Stimulated activated CD4-positive, alpha-beta T cell treated with anti-CD3 and anti-CD28 coated beads, Interleukin-1b, Interleukin-23, amount 100 ng/mL, for 1 hour (primary cell): ENCODE results near the gene KIRREL3.

ENCODE experiments used
- DNase-seq, 2 donors: peaks; one replicate each; pipeline ENCODE4 v3.0.0-alpha.2; 2020; ENCODE audit warnings: low read depth in 2 of 2

KIRREL3 gene

DNA sequence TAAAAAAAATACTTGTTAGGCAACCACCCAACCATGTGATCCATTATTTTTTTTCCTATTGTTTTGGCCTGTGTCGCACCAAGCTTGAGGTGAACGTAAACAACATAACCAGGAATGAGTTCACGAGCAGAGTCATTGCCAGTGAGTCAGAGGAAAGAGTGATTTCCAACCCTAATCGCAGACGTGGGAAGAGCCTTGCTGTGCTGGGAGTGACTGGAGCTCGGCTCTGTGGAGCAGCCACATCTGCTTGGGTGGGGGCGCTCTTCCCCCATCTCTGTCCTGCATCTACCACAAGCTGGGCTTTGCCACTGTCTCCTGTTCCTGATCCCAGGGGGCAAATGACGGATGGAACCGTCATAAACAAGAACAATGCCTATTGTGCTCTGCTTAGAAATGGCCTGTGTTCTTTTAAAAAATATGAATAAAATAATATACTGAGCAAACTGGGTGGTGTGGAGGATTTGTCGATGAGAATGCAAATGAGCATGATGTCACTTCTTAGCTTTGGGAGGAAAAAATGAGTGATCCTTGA is 210.0 kb downstream of the KIRREL3 start:
- no peak for DNase-seq

DNA sequence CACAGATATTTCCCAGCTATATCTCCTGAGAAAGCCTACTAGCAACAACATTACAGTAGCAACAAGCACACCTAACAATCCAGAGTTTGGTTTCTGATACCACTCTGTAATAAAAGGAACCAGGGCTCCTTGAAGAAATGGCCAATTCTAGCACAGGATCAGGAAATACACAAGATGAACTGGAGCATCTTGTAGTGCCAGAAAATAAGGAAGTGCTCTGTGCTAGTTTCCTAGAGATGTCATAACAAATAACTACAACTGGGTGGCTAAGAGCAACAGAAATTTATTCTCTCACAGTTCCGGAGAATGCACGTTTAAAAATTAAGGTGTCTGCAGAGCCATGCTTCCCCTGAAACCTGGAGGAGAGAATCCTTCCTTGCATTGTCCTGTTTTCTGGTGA is 217.8 kb downstream of the KIRREL3 start:
- DNase-seq, result no peak

DNA sequence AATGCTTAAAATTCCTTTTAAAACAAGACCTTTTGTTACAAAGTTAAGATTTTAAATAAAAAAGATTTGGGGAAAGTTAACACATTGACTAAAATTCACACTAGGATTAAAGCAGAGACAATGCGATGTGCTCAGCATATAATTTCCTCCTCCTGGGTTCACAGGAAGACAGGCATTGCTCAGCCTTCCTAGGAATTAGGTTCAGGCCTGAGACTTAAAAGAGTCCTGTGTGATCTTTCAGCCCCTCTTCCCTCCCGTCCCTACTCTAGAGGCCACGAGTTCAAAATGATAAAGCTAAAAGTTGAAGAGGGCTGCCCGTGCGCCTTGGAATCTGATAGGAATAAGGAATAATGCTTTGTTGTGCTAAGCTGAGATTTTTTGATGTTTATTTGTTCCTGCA is 218.6 kb downstream of the KIRREL3 start:
- no peak for DNase-seq

DNA sequence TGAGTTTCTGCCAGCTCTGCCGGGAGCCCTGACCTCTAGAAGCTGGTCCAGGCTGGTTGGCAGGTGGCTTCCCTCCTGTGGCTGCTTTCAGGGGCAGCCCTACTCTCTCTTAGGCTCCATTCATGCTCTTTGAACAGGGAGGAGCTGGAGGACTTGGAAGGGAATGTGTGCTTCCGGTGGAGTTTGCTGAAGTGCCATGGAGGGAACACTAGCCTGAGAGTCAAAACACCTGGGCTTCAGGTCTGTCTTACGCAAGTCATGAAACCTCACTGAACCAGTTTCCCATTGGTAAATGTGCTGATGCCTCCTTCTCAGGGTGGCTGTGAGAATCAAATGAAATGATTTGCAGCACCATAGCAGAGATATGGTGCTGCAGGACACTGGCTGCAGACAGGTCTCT is 224.5 kb downstream of the KIRREL3 start:
- DNase-seq, result no peak

DNA sequence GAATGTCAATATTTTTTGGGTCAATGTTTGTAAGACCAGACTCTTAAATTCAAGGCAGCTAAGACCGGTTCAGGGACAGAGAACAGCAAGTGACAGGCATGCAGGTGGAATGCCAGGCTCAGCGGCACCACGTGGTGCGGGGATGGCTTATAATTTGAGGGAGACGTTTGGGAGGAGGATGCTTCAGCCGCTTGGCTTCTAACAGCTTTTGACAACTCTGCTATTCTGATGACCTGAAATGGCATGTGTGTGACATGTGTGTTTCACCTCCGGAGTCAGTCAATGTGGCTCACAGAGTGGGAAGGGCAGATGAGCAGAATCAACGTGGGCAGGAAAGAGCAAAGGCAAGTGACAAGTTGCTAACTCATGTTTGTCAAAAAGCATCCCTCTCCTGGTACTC is 228.3 kb downstream of the KIRREL3 start:
- DNase-seq, result no peak

DNA sequence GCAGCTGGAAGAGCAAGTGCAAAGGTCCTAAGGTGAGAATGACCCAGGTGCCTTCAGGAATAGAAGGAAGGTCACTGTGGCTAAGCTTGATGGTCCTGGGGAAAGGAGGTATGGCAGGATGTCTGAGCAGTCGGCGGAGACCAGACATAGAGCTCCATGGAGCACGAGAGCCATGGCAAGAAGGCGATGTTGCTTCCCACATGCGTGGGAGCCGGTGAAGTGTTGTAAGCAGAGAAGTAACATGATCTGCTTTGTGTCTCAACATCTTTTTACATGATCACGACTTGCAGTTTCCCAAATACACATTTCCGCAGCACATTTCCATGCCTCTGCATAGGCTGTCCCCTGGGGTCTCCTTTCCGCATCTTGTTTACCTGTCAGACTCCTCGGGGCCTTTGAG is 231.9 kb downstream of the KIRREL3 start:
- no peak for DNase-seq

DNA sequence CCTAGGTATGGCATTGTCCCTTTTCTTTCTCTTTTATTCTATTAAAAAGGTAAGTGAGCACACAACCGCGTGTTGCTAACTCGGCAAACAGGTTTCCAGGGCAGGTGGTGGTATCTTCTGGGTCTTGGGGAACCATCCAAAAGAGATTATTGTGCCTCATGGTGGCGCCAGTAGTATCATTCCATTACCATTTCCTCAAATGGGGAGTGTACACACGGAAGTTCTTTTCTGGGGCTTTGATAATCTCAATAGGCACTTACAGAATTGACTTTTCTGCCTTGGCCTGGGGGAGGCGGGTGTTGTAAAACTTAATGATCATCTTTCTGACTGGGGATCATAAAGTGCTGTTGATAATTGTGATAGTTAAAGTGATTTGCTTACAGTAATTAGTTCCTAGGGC is 234.1 kb downstream of the KIRREL3 start:
- no peak for DNase-seq

DNA sequence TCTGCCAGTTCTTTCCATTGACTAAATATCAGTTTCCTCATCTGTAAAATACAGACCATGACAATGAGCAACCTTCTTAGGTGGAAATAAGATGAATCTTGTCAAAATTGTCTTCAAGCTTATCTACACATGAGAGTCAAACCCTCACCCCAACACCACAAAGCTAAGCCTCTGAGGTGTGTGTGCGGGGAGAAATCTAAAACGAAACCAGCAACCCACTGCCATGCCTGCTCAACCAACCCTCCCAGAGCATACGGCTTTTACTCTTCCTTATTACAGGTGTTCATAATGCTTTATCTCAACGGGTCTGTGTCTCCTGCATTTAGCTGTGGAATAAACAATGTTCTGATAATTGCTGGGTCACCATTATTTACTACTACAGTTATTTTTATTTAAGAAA is 235.4 kb downstream of the KIRREL3 start:
- DNase-seq, result no peak

DNA sequence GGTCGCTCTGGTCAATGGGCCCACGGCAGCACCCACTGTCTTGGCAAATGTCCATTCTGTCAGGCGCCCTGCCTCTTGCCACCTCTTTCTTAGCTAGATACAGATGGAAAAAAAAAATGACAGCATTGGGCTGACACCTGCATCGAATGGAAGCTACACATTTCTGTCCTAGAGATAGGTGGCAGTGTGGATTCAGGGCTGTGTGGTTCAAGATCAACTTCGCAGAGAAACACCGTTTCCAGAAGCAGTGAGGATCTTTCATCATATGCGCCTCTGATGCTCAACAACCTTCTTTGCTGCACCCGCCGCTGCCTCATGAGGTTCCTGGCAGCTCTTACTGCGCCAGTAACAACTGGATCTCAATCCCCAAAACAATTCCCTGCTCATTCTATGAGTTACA is 236.3 kb downstream of the KIRREL3 start:
- no peak for DNase-seq

DNA sequence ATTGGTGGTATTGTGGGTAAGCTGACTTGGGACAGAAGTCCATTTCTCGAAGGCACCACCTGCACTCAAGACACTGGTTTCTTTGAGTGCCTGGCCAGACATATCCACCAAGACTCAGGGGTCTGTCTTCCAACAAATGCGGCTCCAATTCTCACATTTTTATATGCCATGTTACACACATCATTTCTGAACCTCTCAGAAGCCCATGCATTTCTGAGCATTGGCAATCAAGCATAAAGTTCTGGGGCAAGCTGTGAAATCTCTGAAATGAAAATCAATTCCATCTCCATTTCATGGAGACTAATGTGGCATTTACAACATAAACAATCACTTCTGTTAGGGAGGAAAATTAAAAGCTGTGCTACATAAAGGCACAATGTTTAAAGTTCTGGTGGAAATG is 243.7 kb downstream of the KIRREL3 start:
- DNase-seq, result no peak

DNA sequence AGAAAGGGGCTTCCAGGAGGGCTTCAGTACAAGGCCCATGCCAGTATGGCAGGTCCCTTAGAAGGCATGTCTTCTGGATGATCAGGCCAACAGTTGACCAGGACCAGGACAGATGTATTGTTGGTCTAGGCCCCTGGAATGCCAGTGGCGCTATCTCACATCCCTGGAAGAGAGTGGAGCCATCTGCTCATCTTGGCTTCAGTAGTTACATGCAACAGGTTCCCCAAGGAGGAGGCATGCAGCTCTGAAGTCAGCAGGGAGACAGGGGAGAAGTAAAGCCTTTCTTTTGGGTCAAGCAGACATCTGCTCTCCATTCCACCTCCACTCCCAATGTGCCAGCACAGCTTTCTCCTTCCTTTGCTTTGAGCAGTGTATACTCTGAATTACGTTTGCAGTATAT is 244.1 kb downstream of the KIRREL3 start:
- DNase-seq, result no peak

DNA sequence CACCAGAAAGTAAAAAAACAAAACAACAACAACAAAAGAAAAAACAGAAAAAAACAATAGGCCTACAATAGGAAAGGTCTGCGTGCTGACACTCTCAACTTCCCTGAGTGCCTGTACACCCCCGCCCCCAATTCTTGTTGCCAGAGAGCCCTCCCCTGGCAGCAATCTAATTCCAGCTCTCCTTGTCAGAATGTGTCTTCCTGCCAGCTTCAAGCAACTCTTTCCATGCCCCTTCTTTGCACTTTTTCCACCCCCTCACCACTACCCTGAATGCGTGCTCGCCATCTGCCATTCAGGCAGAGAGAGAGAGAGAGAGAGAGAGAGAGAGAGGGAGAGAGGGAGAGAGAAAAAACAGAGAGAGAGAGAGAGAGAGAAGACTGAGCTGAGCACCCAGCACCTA is 245.0 kb downstream of the KIRREL3 start:
- DNase-seq, result no peak

DNA sequence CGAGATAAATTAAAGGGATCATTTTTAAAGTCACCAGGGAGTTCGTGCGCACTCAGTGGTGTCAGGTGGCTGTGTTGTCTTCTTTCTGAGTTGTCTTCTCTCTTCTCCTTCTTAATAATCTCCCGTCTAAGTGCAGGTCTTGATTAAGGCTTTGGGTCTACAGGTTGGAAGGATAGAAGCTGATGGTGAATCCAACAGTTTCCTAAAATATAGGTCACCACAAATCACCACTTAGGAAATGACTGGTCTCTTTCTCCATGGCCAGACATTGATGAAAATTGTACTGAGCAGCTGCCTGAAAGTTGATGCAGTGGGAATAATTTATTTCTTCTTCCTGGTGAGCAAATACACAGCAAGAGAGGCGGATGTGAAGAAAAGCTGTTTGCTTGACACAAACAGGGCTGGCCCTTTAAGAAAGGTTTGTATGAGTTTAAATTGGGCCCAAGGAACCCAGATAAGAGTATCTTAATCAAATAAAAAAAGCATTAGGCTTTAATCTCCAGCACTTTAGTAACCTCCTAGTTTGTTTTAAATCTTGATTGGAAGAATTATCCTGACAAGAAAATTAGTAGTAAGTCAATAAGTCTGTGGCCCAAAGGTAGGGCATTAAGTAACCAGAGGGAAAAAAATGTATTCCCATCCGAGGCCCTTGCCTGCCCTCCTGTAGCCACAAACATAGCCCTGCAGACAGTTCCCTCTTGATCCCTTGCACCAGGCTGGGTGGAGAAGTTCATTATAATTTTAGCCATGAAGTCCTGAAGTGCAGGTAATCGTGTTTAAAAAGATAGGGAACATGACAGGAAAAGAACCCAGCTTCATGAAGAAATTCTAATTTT is 245.8 kb downstream of the KIRREL3 start:
- DNase-seq, result no peak

DNA sequence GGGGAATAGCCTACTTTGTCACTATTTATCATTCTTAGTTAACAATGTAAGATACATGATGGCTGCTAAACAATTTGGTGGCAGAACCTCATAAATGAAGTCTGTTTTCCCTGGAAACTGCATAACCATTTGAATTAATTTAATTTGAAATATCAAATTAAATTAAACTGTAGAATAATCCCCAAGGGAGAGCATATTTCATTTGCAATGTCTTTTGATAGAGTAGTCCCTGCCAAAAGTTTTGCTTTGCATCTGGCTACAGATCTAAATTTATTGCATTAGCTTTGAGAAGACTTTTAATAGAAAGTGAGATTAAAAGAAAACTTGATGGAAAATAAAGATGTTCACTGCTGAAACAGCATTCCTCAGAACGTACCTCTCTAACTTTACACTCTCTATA is 246.6 kb downstream of the KIRREL3 start:
- no peak for DNase-seq

DNA sequence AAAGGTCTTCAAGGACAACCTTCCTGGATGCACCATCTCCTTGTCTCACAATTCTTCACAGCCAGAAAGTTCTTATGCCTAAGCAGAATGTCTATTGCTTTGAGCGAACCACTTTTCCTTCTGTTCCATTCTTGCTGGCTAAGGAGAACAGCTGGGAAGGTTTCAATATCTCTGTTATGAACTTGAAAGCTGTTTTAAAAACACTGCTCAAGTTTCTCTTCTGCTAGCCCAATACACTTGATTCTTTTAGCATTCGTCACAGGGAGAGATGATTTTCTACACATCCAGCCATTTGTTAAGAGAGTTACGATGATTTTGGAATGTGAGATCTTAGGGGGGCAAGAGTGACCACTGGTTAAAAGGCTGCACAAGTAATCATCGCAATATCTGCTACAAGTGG is 249.3 kb downstream of the KIRREL3 start:
- no peak for DNase-seq

DNA sequence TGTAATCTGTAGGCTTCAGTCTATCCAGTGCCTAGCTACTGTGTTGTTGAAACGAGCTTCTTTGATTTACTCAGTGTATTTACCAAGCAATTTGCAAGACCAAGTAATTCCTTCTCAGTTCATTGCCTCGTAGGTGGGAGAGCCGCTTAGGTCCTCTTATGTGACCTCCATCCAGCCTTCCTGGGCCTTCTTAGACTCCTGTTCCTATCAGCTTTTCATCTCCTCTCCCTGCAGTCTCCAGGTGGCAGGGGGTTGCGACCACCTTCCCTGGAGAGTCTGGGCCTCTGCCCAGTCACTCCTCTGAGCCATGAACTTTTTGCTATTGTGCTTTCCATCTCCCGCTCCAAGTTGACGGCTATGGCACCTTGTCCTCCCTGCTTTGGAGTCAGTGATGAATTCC is 251.8 kb downstream of the KIRREL3 start:
- no peak for DNase-seq

DNA sequence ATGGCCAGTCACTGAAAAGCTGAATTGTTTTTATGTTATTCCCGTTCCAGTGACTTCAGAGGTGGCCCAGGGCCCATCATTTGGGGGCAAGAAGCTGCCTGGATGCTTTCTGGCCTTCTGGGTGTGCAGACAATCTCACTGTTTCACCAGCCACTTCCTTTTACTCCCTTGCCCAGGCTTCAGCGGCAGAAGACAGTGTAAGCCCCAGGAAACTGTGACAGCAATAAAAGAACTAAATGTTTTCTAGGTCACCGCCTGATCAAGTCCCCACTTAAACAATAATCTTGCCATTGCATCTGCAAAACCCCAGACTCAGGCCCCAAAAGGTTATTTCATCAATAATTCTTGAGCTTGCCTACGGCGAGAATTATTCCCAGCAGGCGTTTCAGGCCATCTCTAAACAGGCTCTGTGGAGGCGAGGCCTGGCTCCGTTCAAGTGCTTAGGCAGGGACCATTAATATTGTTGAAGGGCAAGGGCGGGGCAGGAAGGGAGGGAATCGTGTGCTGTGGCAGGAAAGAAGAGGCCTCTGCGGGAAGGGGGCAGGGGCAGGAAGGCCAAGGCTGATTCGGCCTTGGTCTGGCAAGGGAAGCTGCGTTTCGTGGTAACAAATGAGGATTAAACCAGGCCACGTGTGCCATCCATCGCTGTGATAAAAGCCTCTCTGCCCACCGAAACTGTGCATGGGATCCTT is 252.3 kb downstream of the KIRREL3 start:
- DNase-seq, result no peak

DNA sequence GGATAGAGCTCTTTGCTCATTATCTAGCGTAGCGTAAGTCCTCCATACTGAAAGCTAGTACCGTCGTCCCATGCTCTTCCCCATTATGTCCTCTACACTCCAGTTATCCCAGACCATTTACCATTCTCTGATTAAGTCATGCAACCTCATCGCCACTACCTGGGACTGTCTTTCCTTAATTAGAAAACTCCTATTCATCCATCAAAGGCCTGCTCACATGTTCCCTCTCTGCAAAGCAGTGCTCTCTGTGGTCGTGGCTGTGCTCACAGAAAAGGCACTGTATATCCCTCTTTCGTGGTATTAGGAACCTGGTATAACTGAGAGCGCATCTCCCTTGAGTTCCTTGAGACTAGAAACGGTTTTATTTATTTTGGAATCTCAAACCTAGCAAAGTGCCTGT is 253.3 kb downstream of the KIRREL3 start:
- no peak for DNase-seq

DNA sequence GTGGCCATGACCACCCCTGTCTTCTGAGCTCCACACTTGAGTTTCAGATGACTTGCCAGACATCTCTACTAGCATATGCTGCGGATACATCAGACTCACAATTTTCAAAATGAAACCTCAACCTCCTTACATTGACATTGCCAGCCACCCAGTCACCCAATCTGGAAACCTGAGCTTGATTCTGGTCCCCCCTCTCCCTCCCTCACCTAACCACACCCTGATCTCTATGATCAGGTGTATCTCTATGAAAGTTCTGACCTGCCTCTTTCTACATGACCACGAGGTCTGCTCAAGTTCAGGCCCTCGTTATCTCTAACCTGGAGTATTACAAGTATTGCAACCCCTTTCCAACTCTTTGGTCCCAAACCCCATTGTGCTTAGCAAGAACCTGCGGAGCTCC is 254.1 kb downstream of the KIRREL3 start:
- DNase-seq, result no peak

DNA sequence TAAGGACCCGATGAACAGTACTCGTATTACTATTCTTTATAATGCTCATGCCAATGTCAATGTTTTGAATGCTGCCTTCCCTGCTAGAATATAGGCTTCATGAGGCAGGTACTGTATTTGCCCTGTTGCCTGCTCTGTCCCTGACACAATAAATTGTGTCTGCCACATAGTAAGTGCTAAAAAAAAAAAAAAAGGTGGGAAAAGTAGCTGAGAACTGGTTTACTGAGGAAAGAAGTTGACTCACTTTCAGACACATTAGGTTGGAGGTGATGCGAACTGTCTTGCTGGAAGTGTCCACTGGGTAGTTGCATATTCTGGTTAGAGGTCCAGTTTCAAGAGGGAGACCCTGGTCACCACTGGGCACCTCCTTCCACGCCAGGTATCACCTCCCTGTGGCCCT is 255.9 kb downstream of the KIRREL3 start:
- no peak for DNase-seq

DNA sequence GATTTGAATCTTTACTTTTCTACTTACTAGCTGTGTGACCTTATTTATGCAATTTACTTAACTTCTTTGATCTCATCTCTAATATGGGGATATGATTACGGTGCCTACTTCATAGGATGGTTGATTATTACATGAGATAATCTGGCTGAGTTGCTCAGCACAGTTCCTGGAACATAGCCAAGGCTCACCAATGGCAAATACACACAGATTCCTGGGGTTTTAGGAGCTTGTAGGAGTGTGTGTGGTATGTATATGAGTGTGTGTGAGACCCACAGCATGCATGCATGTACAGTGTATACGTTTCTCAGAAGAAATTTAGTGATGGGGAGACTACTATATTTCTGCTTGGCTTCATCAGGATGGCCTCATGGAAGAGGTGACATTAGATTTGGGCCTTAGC is 256.9 kb downstream of the KIRREL3 start:
- DNase-seq, result no peak

DNA sequence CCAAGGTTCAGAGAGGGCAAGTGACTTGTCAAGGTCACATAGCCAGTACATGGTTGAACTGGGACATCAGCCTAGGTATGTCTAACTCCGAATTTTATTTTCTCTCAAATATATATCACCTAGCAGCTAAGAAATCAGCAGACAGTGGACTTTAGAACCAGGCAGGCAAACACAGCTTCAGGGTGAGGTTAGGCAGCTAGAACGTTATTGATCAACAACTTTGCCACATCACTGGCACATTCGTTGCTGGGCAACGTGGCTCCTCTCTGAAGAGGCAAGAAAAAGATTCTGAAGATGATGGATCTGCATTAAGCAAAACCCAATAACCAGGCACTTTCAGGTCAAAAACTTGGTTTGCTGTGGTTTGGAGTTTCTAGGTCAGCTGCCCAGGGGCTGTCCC is 258.0 kb downstream of the KIRREL3 start:
- no peak for DNase-seq

DNA sequence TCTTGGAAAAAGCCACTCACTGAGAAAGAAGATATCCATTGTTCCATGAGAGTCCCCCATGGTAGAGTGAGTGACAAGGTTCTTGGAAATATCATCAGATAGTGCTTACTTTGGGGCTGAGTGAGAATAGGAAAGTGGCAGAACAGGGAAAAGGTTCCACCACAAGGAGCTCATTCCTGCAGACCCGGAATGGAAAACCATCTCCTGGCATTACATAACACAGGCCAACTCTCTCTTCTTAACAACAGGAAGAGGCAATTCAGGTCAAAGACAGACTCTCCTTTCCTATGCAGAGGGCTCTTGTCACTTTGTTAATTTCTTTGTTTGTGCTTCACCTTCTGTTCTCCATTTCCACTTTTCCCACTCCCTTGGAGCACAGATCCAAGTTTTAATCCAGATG is 259.7 kb downstream of the KIRREL3 start:
- DNase-seq, result no peak
